Astrocyte (in vitro differentiated cells and primary cell): Measurements from ENCODE around the gene GRID2.

Source experiments
- CTCF ChIP-seq: IDR thresholded peaks from 2 replicates; pipeline ENCODE4 v1.5.1; 2011; ENCODE audit warnings: low read depth, mild to moderate bottlenecking, inconsistent platforms, low read length, moderate library complexity; ENCODE audit not compliant: insufficient read depth
- EZH2 ChIP-seq: IDR thresholded peaks from 2 replicates; pipeline ENCODE4 v1.6.1; 2012; ENCODE audit warnings: mild to moderate bottlenecking, low read length, inconsistent platforms; ENCODE audit not compliant: insufficient read depth

GRCh38 chr4:93263166-93263565 is 959.4 kb downstream of the GRID2 start:
- TF ChIP-seq EZH2: no peak
- TF ChIP-seq CTCF: no peak
